Mesothelial cell of epicardium (in vitro differentiated cells): ENCODE results near the gene KIF3C. TPM values are rescaled to one million over a fixed set of nuclear protein-coding genes. Genes with fewer than 3 reads are reported as not detected.

Source experiments
- DNase-seq, 2 experiments: peaks; one replicate each; pipeline ENCODE4 v3.0.0; 2021; ENCODE audit warnings: low spot score in 2 of 2; ENCODE audit not compliant: unreplicated experiment in 2 of 2
- H3K27ac Mint-ChIP-seq: 2 replicates; pipeline ENCODE4 v1.8.0; 2021; ENCODE audit warnings: mixed read lengths
- H3K27me3 Mint-ChIP-seq: 2 replicates; pipeline ENCODE4 v1.8.0; 2021; ENCODE audit warnings: low read depth, mixed read lengths
- H3K36me3 Mint-ChIP-seq: 2 replicates; pipeline ENCODE4 v1.8.0; 2021; ENCODE audit warnings: mixed read lengths
- H3K4me1 Mint-ChIP-seq: 2 replicates; pipeline ENCODE4 v1.8.0; 2021; ENCODE audit warnings: mixed read lengths
- H3K4me3 Mint-ChIP-seq: 2 replicates; pipeline ENCODE4 v1.8.0; 2021; ENCODE audit warnings: mild to moderate bottlenecking, moderate library complexity, mixed read lengths
- H3K9me3 Mint-ChIP-seq: 2 replicates; pipeline ENCODE4 v1.8.0; 2021; ENCODE audit warnings: mixed read lengths
- total RNA-seq: library from RNA; stranded (reverse); gene quantifications from 3 replicates; pipeline ENCODE4 v1.2.1, GENCODE V29; 2021
- TF ChIP-seq, protein P1 (sequence below): fragments of 200-600 bp; sonication (generic); IDR thresholded peaks from one replicate; pipeline ENCODE4 v1.5.0; 2021; ENCODE audit warnings: antibody characterized with exemption; ENCODE audit not compliant: unreplicated experiment

KIF3C gene
- total RNA-seq, 1 donor from 2014 or later = 39.5 TPM

DNA sequence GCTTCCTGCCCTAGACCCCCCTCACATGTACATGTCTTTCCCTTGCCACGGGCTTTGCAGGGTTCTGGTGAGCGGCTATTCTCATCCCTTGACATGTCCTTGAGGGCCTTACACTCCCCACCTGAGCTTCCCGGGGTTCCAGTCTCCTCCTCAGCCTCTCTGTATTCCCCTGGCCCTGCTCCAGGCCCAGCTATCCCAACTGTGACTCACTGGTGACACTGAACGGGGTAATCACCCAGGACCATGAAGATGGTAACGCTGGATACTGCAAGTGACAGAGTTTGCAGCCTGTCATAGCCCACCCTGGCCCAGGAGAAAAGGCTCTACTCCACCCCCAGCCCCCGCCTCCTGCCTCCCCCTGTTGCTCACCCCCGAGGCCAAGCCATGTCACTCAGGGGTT lies 27.3 kb downstream of the KIF3C start:
- TF ChIP-seq, protein P1, sequence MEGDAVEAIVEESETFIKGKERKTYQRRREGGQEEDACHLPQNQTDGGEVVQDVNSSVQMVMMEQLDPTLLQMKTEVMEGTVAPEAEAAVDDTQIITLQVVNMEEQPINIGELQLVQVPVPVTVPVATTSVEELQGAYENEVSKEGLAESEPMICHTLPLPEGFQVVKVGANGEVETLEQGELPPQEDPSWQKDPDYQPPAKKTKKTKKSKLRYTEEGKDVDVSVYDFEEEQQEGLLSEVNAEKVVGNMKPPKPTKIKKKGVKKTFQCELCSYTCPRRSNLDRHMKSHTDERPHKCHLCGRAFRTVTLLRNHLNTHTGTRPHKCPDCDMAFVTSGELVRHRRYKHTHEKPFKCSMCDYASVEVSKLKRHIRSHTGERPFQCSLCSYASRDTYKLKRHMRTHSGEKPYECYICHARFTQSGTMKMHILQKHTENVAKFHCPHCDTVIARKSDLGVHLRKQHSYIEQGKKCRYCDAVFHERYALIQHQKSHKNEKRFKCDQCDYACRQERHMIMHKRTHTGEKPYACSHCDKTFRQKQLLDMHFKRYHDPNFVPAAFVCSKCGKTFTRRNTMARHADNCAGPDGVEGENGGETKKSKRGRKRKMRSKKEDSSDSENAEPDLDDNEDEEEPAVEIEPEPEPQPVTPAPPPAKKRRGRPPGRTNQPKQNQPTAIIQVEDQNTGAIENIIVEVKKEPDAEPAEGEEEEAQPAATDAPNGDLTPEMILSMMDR = no peak
- Mint-ChIP-seq H3K9me3 (no peaks in the 10 kb centered on the region), H3K27me3 (no peaks in the 10 kb centered on the region), H3K4me3 (no peak overlapping the region), H3K36me3 (peaks cover 16% of the 10 kb centered on the region), H3K27ac (no peak overlapping the region), H3K4me1 (no peaks in the 10 kb centered on the region)
- no peak for DNase-seq

DNA sequence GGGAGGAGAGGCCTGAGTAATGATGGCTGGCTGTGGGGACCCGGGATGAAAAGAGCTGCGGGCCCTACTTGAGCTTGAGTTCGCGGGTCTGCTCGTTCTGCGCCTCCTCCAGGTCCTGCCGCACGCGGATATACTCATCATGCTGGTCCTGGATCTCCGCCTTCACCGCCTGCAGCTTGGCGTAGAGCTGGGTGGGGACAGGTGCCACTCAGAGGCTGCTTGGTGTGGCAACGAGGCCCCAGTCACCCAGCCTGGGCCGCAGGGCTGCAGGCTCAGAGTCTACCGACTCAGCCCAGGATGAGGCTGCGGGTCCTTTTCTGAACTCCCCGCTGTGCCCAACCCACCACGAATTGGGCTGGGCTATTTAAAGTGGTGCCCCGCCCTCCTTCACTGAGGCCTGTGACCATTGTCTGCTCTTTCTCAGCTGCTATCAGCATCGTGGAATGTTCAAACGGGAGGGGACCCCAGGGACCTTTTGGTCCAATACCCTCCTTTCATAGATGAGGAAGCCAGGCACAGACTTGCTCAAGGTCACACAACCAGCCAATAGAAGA lies 28.0 kb downstream of the KIF3C start:
- Mint-ChIP-seq H3K4me3 (no peak overlapping the region), H3K27ac (no peak overlapping the region), H3K36me3 (peaks cover 16% of the 10 kb centered on the region), H3K27me3 (no peaks in the 10 kb centered on the region), H3K9me3 (no peaks in the 10 kb centered on the region), H3K4me1 (no peaks in the 10 kb centered on the region)
- DNase-seq = no peak
- TF ChIP-seq, protein P1 = no peak

DNA sequence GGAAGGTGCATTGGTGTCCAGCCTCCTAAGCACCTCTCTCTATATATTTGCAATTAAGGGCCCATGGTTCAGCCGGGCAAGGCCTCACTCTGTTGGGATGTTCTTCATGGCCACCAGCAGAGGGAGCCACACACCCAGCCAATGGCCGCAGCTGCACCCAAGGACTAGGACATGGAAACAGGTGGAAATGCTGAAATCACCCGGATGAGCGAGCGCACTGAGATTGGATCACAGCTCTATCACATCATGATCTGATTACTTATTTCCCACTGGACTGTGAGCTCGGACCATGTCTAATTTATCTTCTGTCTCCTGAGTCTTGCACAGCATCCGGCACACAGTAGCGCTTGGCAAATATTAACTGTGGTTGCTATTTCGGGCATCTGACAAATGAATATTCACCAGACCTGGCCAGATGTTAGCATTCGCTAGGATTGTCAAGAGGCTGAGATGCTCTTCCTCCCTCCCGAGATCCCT lies 31.2 kb downstream of the KIF3C start:
- peaks cover 11% of the 10 kb centered on the region for H3K36me3 Mint-ChIP-seq
- peak; percentile 63 to 85 for DNase-seq
- no peak overlapping the region for H3K4me3 Mint-ChIP-seq
- H3K4me1 Mint-ChIP-seq = no peaks in the 10 kb centered on the region
- H3K9me3 Mint-ChIP-seq = no peaks in the 10 kb centered on the region
- H3K27me3 Mint-ChIP-seq = no peaks in the 10 kb centered on the region
- no peak overlapping the region for H3K27ac Mint-ChIP-seq
- TF ChIP-seq, protein P1 = peak; percentile 89

DNA sequence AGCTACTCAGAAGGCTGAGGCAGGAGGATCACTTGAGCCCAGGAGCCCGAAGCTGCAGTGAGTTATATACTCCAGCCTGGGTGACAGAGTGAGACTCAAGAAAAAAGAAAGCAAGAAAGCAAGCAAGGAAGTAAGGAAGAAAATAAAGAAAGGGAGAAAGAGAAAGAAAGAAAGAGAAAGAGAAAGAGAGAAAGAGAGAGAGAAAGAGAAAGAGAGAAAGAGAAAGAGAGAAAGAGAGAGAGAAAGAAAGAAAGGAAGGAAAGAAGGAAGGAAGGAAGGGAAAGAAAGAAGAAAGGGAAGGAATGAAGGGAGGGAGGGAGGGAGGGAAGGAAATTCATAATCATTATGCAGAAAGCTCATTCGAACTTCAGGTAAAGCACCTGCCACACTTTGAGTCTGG lies 33.9 kb downstream of the KIF3C start:
- Mint-ChIP-seq H3K9me3 (no peaks in the 10 kb centered on the region), H3K4me3 (no peak overlapping the region), H3K36me3 (peaks cover 11% of the 10 kb centered on the region), H3K4me1 (no peaks in the 10 kb centered on the region), H3K27me3 (no peaks in the 10 kb centered on the region), H3K27ac (no peak overlapping the region)
- TF ChIP-seq, protein P1 = no peak
- no peak for DNase-seq

DNA sequence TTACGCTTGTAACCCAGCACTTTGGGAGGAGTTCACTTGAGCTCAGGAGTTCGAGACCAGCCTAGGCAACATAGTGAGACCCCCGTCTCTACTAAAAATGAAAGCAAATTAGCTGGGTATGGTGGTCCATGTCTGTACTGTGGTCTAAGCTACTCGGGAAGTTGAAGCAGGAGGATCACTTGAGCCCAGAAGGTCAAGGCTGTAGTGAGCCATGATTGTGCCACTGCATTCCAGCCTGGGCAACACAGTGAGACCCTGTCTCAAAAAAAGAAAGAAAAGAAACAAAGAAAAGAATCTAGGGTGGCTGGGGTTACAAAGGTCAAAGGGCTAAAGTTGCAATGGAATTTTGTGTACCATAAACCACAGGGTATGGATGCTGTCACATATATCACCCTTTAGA lies 41.3 kb downstream of the KIF3C start:
- TF ChIP-seq, protein P1 = no peak
- Mint-ChIP-seq H3K9me3 (no peaks in the 10 kb centered on the region), H3K36me3 (peaks cover 22% of the 10 kb centered on the region), H3K27me3 (no peaks in the 10 kb centered on the region), H3K4me1 (peaks cover 4% of the 10 kb centered on the region), H3K27ac (no peak overlapping the region), H3K4me3 (no peak overlapping the region)
- no peak for DNase-seq

DNA sequence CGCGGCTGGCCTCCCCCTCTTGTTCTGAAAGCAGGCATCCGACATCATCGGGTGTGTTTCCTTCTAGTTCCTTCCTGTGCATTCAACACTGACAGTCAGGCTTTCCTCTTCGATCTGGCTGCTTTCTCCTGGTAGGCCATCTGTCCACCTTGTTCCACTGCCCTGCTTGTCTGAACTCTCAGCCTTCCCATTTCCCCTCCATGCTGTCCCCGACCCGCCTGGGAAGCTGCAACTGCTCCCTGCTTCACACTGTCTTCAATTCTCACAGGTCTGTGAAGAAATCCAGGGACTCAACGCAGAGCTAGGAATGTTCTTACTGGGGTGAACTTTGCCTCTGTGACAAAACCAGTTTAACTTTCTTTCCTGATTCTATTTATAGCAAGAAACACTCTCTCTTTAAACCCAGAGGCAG lies 43.0 kb downstream of the KIF3C start:
- TF ChIP-seq, protein P1 = no peak
- Mint-ChIP-seq H3K4me3 (no peak overlapping the region), H3K27me3 (no peaks in the 10 kb centered on the region), H3K4me1 (peaks cover 4% of the 10 kb centered on the region), H3K27ac (peak overlapping the region; percentile 51), H3K9me3 (no peaks in the 10 kb centered on the region), H3K36me3 (peaks cover 20% of the 10 kb centered on the region)
- DNase-seq = no peak
